Daoy (cell line): ENCODE results near the gene CHD9. TPM values are rescaled to one million over a fixed set of nuclear protein-coding genes. Genes with fewer than 3 reads are reported as not detected.

Experiments
- DNase-seq: peaks from one replicate; pipeline ENCODE4 v3.0.0-alpha.2; 2015; ENCODE audit warnings: low read depth
- total RNA-seq: library from RNA; depleted of rRNA; stranded (reverse); fragments of >200 nt; shearing (Covaris generic); gene quantifications from 2 replicates; pipeline ENCODE4 v1.2.3, GENCODE V29; 2014; rRNA removed

CHD9 gene
- total RNA-seq, 1 experiment from 2014 or later: 12.0 TPM

DNA sequence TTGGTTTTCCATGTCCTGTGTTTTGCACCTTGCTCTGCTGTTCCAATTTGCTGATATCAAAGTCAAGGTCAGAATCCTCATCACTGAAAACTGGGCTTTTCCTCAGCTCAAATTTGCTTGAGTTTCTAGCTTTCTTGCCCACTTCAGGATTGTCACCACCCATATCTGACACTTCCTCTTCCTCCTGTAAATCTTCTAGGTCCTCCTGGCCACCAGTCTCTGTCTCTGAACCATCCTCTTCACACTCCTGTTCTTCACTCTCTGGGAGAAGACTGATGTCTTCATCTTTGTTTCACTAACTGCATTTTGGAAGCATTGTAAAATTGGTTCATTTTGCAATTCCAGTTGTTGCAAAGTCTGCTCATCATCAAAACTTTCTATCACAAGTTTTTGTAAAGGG is 316.0 kb downstream of the CHD9 start:
- DNase-seq: no peak

DNA sequence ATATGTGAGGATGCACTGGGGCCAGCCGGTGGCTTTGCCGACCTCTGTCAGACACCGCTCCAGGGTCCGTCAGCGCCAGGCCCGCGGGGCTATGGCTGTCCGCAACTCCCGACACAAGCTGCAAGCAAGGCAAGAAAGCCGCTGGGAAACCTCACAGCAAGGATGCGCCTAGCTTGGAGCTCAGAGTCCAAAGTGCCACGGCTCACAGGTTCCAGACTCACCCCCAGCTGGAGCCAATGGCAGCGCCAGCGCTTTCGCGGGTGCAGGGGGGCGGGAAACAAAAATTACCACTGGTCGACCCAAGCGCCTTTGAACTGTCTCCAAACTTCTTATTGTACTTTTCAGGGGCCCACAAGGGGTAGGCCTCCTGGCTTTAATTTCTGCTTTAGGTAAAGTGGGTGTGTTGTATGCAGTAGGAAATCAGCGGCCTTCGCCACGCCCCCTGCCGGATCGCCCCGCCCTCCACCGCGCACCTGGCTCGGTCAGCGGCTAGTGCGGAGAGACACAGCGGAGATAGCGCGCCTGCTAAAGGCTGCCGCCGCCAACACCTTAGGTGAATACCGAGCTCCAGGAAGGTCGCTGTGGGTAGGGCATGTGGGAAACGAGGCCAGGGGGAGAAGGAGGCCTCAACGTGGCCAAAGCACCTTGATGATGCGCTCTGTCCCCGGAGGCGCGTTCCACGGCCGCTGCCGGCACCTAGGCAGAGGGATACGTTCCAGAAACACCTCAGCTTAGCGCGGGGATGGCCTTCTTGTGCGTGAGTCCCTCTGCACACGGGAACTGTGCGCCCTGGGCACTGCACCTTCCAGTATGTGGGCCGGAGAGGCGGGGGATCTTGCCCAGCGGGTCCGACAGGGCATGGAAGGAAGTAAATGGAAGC is 318.4 kb downstream of the CHD9 start:
- DNase-seq: no peak

DNA sequence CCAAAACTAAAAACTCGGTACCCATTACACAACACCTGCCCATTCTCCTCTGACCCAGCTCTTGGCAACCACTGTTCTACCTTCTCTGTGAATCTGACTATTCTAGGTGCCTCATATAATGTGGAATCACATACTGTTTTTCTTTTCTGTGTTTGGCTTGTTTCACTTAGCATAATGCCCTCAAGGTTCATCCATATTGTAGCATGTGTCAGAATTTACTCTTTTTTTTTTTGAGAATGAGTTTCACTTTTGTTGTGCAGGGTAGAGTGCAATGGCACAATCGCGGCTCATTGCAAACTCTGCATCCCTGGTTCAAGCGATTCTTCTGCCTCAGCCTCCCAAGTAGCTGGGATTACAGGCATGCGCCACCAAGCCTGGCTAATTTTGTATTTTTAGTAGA is 320.0 kb downstream of the CHD9 start:
- DNase-seq: no peak

DNA sequence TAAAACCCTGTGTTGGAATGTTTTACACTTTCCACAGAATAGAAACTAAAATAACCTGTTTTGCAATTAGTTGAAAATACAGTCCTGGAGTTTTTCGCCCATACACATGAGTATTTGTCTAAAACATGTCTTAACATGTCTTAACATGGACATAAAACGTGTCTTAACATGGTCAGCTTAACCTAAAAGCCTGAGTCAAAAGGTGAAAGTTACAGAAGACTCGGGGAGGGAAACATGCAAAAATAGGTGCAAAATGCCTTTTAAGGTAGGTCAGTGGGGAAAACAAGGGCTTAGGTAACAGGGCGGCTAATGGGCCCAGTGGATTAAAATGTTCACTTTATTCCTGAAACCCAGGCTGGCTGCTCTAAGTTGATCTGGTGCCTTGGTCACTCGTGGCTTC is 323.3 kb downstream of the CHD9 start:
- DNase-seq: no peak

Other genes starting within 250 kb of the CHD9 start
- 0.17 TPM in 1 of 2 replicates, not detected in the other for gene CHD9NB, start 2.1 kb upstream of the CHD9 start, total RNA-seq